HL-60 (cell line): Measurements from ENCODE around the gene TMEM244.

Experiments
- DNase-seq, 2 experiments: peaks; one replicate each; pipeline ENCODE4 v3.0.0-alpha.2; 2010 to 2020; ENCODE audit warnings: low read depth in 1 of 2, low spot score in 1 of 2
- H3K27ac ChIP-seq: fragments of 250-450 bp; sonication (Bioruptor Pico); replicated peaks from 2 replicates; pipeline ENCODE4 v1.5.1; 2020; ENCODE audit warnings: mild to moderate bottlenecking, moderate library complexity
- H3K27me3 ChIP-seq: fragments of 250-450 bp; sonication (Bioruptor Pico); 2 replicates; pipeline ENCODE4 v1.5.1; 2021; ENCODE audit warnings: mild to moderate bottlenecking, moderate library complexity; ENCODE audit not compliant: insufficient read depth, poor library complexity, severe bottlenecking
- H3K4me3 ChIP-seq: replicated peaks from 2 replicates; pipeline ENCODE4 v1.5.1; 2011; ENCODE audit warnings: mild to moderate bottlenecking, control low read depth, low read length; ENCODE audit not compliant: insufficient read depth
- GABPA ChIP-seq: IDR thresholded peaks from 2 replicates; pipeline ENCODE4 v1.6.1; 2012; ENCODE audit warnings: low read depth
- POLR2AphosphoS5 ChIP-seq: IDR thresholded peaks from 2 replicates; pipeline ENCODE4 v1.6.1; 2012; ENCODE audit warnings: low read depth
- SPI1 ChIP-seq: IDR thresholded peaks from 2 replicates; pipeline ENCODE4 v1.6.1; 2012; ENCODE audit warnings: low read depth, mild to moderate bottlenecking, borderline replicate concordance
- TF ChIP-seq, protein P1 (sequence below): IDR thresholded peaks from 2 replicates; pipeline ENCODE4 v1.6.1; 2012; ENCODE audit warnings: low read depth; ENCODE audit not compliant: insufficient replicate concordance
- TF ChIP-seq, protein P2 (sequence below): IDR thresholded peaks from one replicate; pipeline ENCODE4 v1.5.1; 2011; ENCODE audit warnings: low read length, control low read depth, inconsistent platforms; ENCODE audit not compliant: insufficient read depth

The TMEM244 gene

DNA sequence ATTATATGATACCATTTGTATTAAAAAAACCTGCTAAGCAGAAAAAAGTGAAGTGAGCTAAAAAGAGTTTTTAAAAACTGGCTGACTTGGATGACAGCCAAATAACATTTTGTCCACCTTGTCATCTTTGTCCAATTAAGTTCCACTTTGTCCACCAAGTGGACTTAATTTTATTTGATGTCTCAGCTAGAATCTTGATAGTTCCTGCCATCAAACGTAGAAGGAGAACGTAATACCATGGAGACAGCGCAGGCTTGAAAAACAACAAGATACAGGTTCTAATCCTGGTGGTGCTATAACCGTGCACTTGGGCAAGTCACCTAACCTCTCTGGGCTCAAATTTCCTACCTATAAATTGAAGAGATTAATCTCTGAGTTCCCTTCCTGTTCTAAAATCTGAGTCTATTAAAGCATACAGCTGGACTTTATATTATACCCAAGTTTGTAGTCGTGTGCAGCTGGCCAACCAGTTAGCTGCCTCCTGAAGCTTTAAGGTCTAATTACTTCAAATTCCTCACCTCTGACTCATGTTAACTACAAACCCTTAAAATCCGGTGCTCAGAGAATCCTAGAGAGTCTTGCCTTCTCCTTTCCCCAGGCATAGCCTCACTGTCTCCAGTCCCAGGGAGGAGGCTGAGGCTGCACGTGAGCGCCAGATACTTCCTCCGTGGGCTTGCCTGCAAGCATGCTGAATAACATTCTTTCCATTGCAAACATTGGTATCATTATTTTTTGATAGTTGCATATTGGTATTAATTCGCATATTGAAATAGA lies 16.8 kb downstream of the TMEM244 start:
- no peak for DNase-seq
- Histone ChIP-seq H3K27me3 (no peaks in the 10 kb centered on the region), H3K4me3 (no peak overlapping the region), H3K27ac (no peak overlapping the region)
- no peak for TF ChIP-seq POLR2AphosphoS5
- TF ChIP-seq, protein P1, sequence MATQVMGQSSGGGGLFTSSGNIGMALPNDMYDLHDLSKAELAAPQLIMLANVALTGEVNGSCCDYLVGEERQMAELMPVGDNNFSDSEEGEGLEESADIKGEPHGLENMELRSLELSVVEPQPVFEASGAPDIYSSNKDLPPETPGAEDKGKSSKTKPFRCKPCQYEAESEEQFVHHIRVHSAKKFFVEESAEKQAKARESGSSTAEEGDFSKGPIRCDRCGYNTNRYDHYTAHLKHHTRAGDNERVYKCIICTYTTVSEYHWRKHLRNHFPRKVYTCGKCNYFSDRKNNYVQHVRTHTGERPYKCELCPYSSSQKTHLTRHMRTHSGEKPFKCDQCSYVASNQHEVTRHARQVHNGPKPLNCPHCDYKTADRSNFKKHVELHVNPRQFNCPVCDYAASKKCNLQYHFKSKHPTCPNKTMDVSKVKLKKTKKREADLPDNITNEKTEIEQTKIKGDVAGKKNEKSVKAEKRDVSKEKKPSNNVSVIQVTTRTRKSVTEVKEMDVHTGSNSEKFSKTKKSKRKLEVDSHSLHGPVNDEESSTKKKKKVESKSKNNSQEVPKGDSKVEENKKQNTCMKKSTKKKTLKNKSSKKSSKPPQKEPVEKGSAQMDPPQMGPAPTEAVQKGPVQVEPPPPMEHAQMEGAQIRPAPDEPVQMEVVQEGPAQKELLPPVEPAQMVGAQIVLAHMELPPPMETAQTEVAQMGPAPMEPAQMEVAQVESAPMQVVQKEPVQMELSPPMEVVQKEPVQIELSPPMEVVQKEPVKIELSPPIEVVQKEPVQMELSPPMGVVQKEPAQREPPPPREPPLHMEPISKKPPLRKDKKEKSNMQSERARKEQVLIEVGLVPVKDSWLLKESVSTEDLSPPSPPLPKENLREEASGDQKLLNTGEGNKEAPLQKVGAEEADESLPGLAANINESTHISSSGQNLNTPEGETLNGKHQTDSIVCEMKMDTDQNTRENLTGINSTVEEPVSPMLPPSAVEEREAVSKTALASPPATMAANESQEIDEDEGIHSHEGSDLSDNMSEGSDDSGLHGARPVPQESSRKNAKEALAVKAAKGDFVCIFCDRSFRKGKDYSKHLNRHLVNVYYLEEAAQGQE: no peak
- no peak for TF ChIP-seq GABPA
- no peak for TF ChIP-seq SPI1
- TF ChIP-seq, protein P2, sequence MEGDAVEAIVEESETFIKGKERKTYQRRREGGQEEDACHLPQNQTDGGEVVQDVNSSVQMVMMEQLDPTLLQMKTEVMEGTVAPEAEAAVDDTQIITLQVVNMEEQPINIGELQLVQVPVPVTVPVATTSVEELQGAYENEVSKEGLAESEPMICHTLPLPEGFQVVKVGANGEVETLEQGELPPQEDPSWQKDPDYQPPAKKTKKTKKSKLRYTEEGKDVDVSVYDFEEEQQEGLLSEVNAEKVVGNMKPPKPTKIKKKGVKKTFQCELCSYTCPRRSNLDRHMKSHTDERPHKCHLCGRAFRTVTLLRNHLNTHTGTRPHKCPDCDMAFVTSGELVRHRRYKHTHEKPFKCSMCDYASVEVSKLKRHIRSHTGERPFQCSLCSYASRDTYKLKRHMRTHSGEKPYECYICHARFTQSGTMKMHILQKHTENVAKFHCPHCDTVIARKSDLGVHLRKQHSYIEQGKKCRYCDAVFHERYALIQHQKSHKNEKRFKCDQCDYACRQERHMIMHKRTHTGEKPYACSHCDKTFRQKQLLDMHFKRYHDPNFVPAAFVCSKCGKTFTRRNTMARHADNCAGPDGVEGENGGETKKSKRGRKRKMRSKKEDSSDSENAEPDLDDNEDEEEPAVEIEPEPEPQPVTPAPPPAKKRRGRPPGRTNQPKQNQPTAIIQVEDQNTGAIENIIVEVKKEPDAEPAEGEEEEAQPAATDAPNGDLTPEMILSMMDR: no peak

DNA sequence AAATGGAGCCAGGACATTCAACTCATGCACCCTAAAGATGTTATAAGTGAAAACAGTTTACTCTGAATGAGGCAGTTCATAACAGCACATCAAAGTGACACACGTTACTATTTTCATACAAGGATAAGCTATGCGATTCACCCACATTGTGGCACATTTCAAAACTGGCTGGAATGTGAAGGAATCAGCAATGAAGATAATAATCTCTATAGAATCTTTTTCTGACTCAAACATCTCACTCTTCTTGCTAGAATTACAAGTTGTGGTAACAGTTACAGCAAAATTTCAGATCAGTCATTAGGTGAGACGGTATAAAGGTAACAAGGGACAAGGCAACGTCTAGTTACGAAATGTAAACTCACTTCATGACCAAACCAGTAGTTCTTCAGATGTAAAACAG lies 17.5 kb downstream of the TMEM244 start:
- Histone ChIP-seq H3K27ac (no peak overlapping the region), H3K4me3 (no peak overlapping the region), H3K27me3 (no peaks in the 10 kb centered on the region)
- DNase-seq: no peak
- TF ChIP-seq POLR2AphosphoS5: no peak
- TF ChIP-seq, protein P1: no peak
- no peak for TF ChIP-seq SPI1

DNA sequence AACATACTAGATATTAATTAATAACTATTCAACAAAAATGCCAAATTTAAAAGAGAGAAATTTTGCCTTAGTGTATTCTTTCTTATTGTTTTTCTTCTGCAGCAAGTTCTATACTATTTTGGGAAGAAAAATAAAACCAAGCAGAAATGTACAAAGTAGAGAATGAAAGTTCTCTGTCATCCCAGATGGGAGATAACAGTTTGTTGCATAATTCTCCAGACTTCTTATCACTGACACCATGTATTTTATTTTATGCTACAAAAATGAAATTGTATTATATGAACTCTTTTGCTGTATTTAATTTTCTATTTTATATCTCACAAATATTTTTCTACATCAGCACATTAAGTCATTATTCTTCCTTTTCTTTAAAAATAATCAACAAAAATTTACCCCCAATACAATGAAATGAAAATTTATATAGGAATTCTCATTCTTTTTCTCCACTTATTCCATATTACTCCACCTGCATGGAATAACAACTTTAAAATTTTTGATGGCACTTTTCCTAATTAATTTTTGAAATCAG lies 18.2 kb downstream of the TMEM244 start:
- DNase-seq: no peak
- TF ChIP-seq, protein P2: no peak
- no peaks in the 10 kb centered on the region for H3K27me3 ChIP-seq
- H3K4me3 ChIP-seq: no peak overlapping the region
- H3K27ac ChIP-seq: no peak overlapping the region

DNA sequence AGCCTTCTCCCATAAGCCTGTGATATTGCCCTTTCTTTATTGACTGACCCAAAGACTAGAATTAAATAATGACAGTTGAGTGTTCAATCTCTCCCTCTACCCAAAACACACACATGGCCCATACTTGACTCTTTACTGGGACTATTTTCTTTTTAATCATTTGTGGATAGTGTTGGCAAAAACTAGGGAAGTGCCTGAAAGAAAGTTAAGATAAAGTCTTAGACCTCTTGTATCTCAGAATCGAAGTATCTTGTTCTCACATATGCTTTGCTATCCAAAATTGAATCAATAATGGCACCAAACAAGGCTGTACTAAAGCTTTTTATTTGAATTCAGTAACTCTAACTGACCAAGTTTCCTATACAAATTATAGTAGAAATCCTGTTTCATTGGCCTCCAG lies 19.0 kb downstream of the TMEM244 start:
- TF ChIP-seq, protein P2: no peak
- TF ChIP-seq, protein P1: no peak
- TF ChIP-seq POLR2AphosphoS5: no peak
- TF ChIP-seq GABPA: no peak
- no peak for TF ChIP-seq SPI1
- Histone ChIP-seq H3K4me3 (no peak overlapping the region), H3K27ac (no peak overlapping the region), H3K27me3 (no peaks in the 10 kb centered on the region)
- DNase-seq: no peak
